SU-DHL-6 (cell line): ENCODE data around the gene C3orf38.

Source experiments
- H2AFZ ChIP-seq: fragments of 200-600 bp; sonication (generic); 2 replicates; pipeline ENCODE4 v1.6.1; 2014; ENCODE audit warnings: low read depth, mild to moderate bottlenecking, moderate library complexity, mixed read lengths, antibody characterized with exemption, low read length; ENCODE audit not compliant: severe bottlenecking
- H3F3A ChIP-seq: fragments of 200-600 bp; shearing (Covaris generic); 2 replicates; pipeline ENCODE4 v1.6.0; 2016; ENCODE audit warnings: antibody characterized with exemption, mild to moderate bottlenecking; ENCODE audit not compliant: insufficient read depth
- H3K27ac ChIP-seq: fragments of 200-600 bp; sonication (generic); 2 replicates; pipeline ENCODE4 v1.5.1; 2016; ENCODE audit warnings: low read depth, mild to moderate bottlenecking, low read length, moderate library complexity, mixed read lengths
- H3K27me3 ChIP-seq: fragments of 200-600 bp; sonication (generic), shearing (Covaris generic); 2 replicates; pipeline ENCODE4 v1.6.0; 2014; ENCODE audit warnings: mild to moderate bottlenecking, low read length
- H3K36me3 ChIP-seq: fragments of 200-600 bp; sonication (generic); 2 replicates; pipeline ENCODE4 v1.6.1; 2014; ENCODE audit warnings: mild to moderate bottlenecking, low read length, mixed read lengths
- H3K4me2 ChIP-seq: fragments of 300-600, 200-600 bp; shearing (Covaris generic), sonication (generic); 2 replicates; pipeline ENCODE4 v1.6.0; 2014; ENCODE audit warnings: low read length, low read depth, mild to moderate bottlenecking; ENCODE audit not compliant: poor library complexity, severe bottlenecking
- H3K4me3 ChIP-seq: fragments of 200-600 bp; sonication (generic); 2 replicates; pipeline ENCODE4 v1.5.1; 2014; ENCODE audit warnings: antibody characterized with exemption, low read length, mild to moderate bottlenecking, mixed read lengths; ENCODE audit not compliant: insufficient read depth, poor library complexity, severe bottlenecking
- H3K79me2 ChIP-seq: fragments of 200-600 bp; sonication (generic); 2 replicates; pipeline ENCODE4 v1.6.1; 2014; ENCODE audit warnings: mild to moderate bottlenecking, low read length, moderate library complexity; ENCODE audit not compliant: insufficient read depth
- H3K9ac ChIP-seq: fragments of 200-600 bp; sonication (generic); 2 replicates; pipeline ENCODE4 v1.7.0; 2014; ENCODE audit warnings: mild to moderate bottlenecking, low read length
- H3K9me2 ChIP-seq: fragments of 200-600 bp; sonication (generic); replicated peaks from 2 replicates; pipeline ENCODE4 v1.6.1; 2014; ENCODE audit warnings: low read length; ENCODE audit not compliant: insufficient read depth
- H3K9me3 ChIP-seq: fragments of 200-600 bp; sonication (generic); 2 replicates; pipeline ENCODE4 v1.6.1; 2014; ENCODE audit warnings: low read length, mixed read lengths; ENCODE audit not compliant: insufficient read depth
- H4K20me1 ChIP-seq: fragments of 200-600 bp; sonication (generic); 2 replicates; pipeline ENCODE4 v1.6.1; 2014; ENCODE audit warnings: low read depth, mild to moderate bottlenecking, antibody characterized with exemption, low read length, moderate library complexity, mixed read lengths
- EZH2phosphoT487 ChIP-seq: fragments of 200-600 bp; sonication (generic), shearing (Covaris generic); conservative IDR thresholded peaks from 2 replicates; pipeline ENCODE4 v1.6.1; 2018; ENCODE audit warnings: mild to moderate bottlenecking, antibody characterized with exemption, low read length, moderate library complexity, mixed read lengths
- TF ChIP-seq, protein P1 (sequence below): fragments of 200-600 bp; sonication (generic); IDR thresholded peaks from one replicate; pipeline ENCODE4 v1.5.1; 2017; ENCODE audit warnings: antibody characterized with exemption, mild to moderate bottlenecking, low read length, moderate library complexity; ENCODE audit not compliant: insufficient read depth, poor library complexity, severe bottlenecking

Gene C3orf38

DNA sequence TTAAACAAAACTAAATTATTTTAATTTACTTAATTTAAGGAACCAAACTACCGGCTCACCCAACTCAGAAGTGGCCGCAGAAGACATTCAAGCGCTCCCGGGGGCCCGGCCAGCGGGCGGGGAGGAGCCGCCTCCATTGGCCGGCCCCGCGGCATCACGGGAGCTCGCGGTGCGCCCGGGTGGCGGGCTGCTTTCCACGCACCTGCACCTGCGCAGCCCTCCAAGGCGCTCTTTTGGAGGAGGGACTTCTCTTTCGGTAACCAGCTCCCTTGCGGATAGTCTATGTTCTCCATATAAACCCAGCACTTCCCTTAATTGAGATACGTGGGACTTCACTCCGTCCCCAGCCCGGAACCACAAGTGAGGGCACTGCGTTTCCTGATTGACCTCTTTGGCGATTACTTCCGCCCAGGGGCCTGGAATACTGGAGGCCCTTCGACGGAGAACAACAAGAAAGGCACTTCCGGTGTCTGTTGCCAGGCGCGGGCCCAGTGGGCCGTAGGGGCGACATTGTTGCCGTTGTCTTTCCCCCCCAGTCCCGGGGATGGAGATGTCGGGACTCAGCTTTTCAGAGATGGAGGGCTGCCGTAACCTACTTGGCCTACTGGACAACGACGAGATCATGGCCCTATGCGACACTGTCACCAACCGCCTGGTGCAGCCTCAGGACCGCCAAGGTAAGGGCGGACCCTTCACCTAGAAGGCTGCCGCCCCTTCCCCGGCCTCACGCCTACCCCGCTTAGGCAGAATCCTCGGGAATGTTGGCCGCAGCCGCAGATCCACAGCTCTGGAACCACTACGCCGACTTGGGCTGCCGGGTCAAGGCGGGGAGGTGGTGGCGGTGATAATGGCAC, at the start of gene C3orf38:
TSS of gene C3orf38 (plus strand) at position 451 of the 854 bp plus-strand sequence. CDS start at position 545, 94 bp downstream.
- Histone ChIP-seq H3F3A (0 out of 2 replicates have a peak, but pooled peaks cover 3% of the 10 kb centered on the region), H3K9me3 (no peaks in the 10 kb centered on the region), H3K9ac (peak within 1 kb of the TSS; percentile 92), H3K27me3 (no peaks in the 10 kb centered on the region), H3K9me2 (no peaks in the 10 kb centered on the region), H4K20me1 (peaks cover 5% of the 10 kb centered on the region; the same call in 1 of the 2 replicates), H3K4me3 (peak within 1 kb of the TSS; percentile 100), H3K36me3 (peaks cover 12% of the 10 kb centered on the region), H2AFZ (peak within 1 kb of the TSS; percentile 98), H3K4me2 (peak within 1 kb of the TSS; percentile 100), H3K27ac (peak within 1 kb of the TSS; percentile 88), H3K79me2 (peaks cover 67% of the 10 kb centered on the region)
- no peak for TF ChIP-seq EZH2phosphoT487
- TF ChIP-seq, protein P1, sequence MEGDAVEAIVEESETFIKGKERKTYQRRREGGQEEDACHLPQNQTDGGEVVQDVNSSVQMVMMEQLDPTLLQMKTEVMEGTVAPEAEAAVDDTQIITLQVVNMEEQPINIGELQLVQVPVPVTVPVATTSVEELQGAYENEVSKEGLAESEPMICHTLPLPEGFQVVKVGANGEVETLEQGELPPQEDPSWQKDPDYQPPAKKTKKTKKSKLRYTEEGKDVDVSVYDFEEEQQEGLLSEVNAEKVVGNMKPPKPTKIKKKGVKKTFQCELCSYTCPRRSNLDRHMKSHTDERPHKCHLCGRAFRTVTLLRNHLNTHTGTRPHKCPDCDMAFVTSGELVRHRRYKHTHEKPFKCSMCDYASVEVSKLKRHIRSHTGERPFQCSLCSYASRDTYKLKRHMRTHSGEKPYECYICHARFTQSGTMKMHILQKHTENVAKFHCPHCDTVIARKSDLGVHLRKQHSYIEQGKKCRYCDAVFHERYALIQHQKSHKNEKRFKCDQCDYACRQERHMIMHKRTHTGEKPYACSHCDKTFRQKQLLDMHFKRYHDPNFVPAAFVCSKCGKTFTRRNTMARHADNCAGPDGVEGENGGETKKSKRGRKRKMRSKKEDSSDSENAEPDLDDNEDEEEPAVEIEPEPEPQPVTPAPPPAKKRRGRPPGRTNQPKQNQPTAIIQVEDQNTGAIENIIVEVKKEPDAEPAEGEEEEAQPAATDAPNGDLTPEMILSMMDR: no peak

- Histone ChIP-seq H3K4me2 (no peak overlapping the region), H2AFZ (no peak overlapping the region), H3K9me3 (no peaks in the 10 kb centered on the region), H3K4me3 (no peak overlapping the region), H3K9ac (no peak overlapping the region), H3K9me2 (no peaks in the 10 kb centered on the region), H4K20me1 (no peaks in the 10 kb centered on the region), H3F3A (peaks cover 5% of the 10 kb centered on the region; the same call in 1 of the 2 replicates), H3K27me3 (no peaks in the 10 kb centered on the region), H3K36me3 (peaks cover 8% of the 10 kb centered on the region), H3K27ac (no peak overlapping the region), H3K79me2 (peaks cover 10% of the 10 kb centered on the region; the same call in 1 of the 2 replicates)
- TF ChIP-seq, protein P1: no peak
- TF ChIP-seq EZH2phosphoT487: no peak
Measured at GRCh38 chr3:88101142-88101541, 48.6 kb upstream of the C3orf38 start.

DNA sequence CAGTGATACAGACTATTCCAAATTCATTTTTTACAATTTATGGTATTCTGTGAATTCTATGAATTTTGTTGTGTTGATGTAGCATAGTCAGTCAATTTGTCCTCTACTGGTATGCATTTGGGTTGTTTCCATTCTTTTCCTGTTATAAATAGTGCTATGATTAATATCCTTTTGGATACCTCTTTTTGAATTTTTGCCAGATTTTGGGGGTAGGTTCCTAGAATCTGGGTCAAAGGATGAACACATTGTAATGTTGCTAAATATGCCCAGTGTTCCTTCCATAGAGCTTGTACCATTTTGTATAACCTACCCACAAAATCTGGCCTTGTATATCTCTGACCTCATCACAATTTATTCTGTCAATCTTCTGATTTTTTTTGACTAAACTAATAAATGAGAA, 44.4 kb upstream of the C3orf38 start:
- H3F3A ChIP-seq: peaks cover 5% of the 10 kb centered on the region; the same call in 1 of the 2 replicates
- H3K9ac ChIP-seq: no peak overlapping the region
- TF ChIP-seq, protein P1: no peak
- TF ChIP-seq EZH2phosphoT487: no peak
- H3K4me3 ChIP-seq: no peak overlapping the region
- 0 out of 2 replicates have a peak, but pooled peaks cover 5% of the 10 kb centered on the region for H4K20me1 ChIP-seq
- H3K9me2 ChIP-seq: no peaks in the 10 kb centered on the region
- H3K27ac ChIP-seq: no peak overlapping the region
- H3K9me3 ChIP-seq: no peaks in the 10 kb centered on the region
- H3K27me3 ChIP-seq: no peaks in the 10 kb centered on the region
- H3K4me2 ChIP-seq: no peak overlapping the region
- peaks cover 4% of the 10 kb centered on the region; the same call in 1 of the 2 replicates for H3K36me3 ChIP-seq
- no peak overlapping the region for H2AFZ ChIP-seq
- H3K79me2 ChIP-seq: peaks cover 25% of the 10 kb centered on the region; the same call in 1 of the 2 replicates
